B cell (primary cell): ENCODE measurements around the gene STIM1. TPM values are rescaled to one million over a fixed set of nuclear protein-coding genes. Genes with fewer than 3 reads are reported as not detected.

Experiments
- ATAC-seq: fragments of 200-7000 bp; cut with Tn5 transposase; one replicate; pipeline ENCODE4 v1.10.0; 2021; ENCODE audit warnings: low read depth, mild to moderate bottlenecking, moderate number of reproducible peaks, moderate library complexity
- CTCF ChIA-PET: fragments of 350-600 bp; sonication (Branson Sonifier 250); formaldehyde crosslinking; loops from one replicate; lab custom pipeline; 2021; ENCODE audit warnings: antibody characterized with exemption, inconsistent platforms; lab: Charles Lee
- POLR2A ChIA-PET: fragments of 350-600 bp; sonication (Branson Sonifier 250); formaldehyde crosslinking; loops from one replicate; lab custom pipeline; 2021; ENCODE audit warnings: antibody characterized with exemption; lab: Charles Lee
- DNase-seq: peaks from one replicate; pipeline ENCODE4 v3.0.0; 2013
- H2AFZ ChIP-seq: 2 replicates; pipeline ENCODE4 v1.6.1; 2012; ENCODE audit warnings: mild to moderate bottlenecking, low read depth, low read length; ENCODE audit not compliant: insufficient read depth, poor library complexity, severe bottlenecking
- H3K27ac ChIP-seq, 2 donors: 1 replicate in 1 of 2; 2 replicates in 1 of 2; pipeline ENCODE4 v1.5.1; 2012 to 2013; ENCODE audit warnings: low read length in 2 of 2, mild to moderate bottlenecking in 2 of 2, moderate library complexity in 1 of 2
- H3K27me3 ChIP-seq, 4 experiments: fragments of 200-600 bp in 1 of 4; sonication (generic) in 1 of 4; replicated peaks in 1 of 4; 1 replicate in 2 of 4; 2 replicates in 2 of 4; pipeline versions ENCODE4 v1.6.1 to v1.7.0; 2013 to 2016; ENCODE audit warnings: low read length in 3 of 4, mild to moderate bottlenecking in 2 of 4, mixed read lengths in 1 of 4, moderate library complexity in 1 of 4; ENCODE audit not compliant: insufficient read depth in 4 of 4, control insufficient read depth in 3 of 4; ENCODE audit errors: control extremely low read depth in 1 of 4
- H3K36me3 ChIP-seq, 2 experiments: replicated peaks in 1 of 2; 1 replicate in 1 of 2; 2 replicates in 1 of 2; pipeline versions ENCODE4 v1.6.1 to v1.7.1; 2013; ENCODE audit warnings: low read length in 1 of 2; ENCODE audit not compliant: insufficient read depth in 2 of 2, control insufficient read depth in 1 of 2; ENCODE audit errors: control extremely low read depth in 1 of 2, extremely low read depth in 1 of 2
- H3K4me1 ChIP-seq, 2 donors: fragments of 200-600 bp in 1 of 2; sonication (generic) in 1 of 2; 1 replicate in 1 of 2; 2 replicates in 1 of 2; pipeline versions ENCODE4 v1.5.1 to v1.6.1; 2013 to 2017; ENCODE audit warnings: low read length in 2 of 2; ENCODE audit not compliant: control insufficient read depth in 2 of 2, insufficient read depth in 2 of 2
- H3K4me2 ChIP-seq: replicated peaks from 2 replicates; pipeline ENCODE3; 2012; ENCODE audit warnings: mild to moderate bottlenecking, low read depth, low read length; ENCODE audit not compliant: poor library complexity, severe bottlenecking
- H3K4me3 ChIP-seq, 5 experiments: fragments of 200-600 bp in 1 of 5; sonication (generic) in 1 of 5; 1 replicate in 3 of 5; 2 replicates in 2 of 5; pipeline versions ENCODE4 v1.5.1 to v1.7.0; 2011 to 2016; ENCODE audit warnings: low read length in 4 of 5, mild to moderate bottlenecking in 4 of 5, low read depth in 2 of 5, control low read depth in 1 of 5, moderate library complexity in 1 of 5; ENCODE audit not compliant: insufficient read depth in 1 of 5; ENCODE audit errors: control extremely low read depth in 1 of 5, extremely low read depth in 1 of 5
- H3K79me2 ChIP-seq: fragments of 200-600 bp; sonication (generic); one replicate; pipeline ENCODE4 v1.6.0; 2016; ENCODE audit warnings: low read length; ENCODE audit not compliant: control insufficient read depth, insufficient read depth
- H3K9ac ChIP-seq: fragments of 200-600 bp; sonication (generic); 2 replicates; pipeline ENCODE4 v1.6.1; 2017; ENCODE audit warnings: mild to moderate bottlenecking, low read length, moderate library complexity
- H3K9me3 ChIP-seq, 3 donors: one replicate each; pipeline versions ENCODE4 v1.6.1 to v1.7.1; 2013; ENCODE audit warnings: low read length in 2 of 3; ENCODE audit not compliant: control insufficient read depth in 2 of 3, insufficient read depth in 1 of 3; ENCODE audit errors: control extremely low read depth in 1 of 3
- H4K20me1 ChIP-seq: 2 replicates; pipeline ENCODE4 v1.6.0; 2012; ENCODE audit warnings: mild to moderate bottlenecking, low read length; ENCODE audit not compliant: insufficient read depth, control insufficient read depth, poor library complexity, severe bottlenecking
- H3K27ac Mint-ChIP-seq: one replicate; pipeline ENCODE4 v1.8.0; 2021; ENCODE audit warnings: mixed read lengths
- H3K27me3 Mint-ChIP-seq: one replicate; pipeline ENCODE4 v1.8.0; 2021; ENCODE audit warnings: mixed read lengths
- H3K4me1 Mint-ChIP-seq: one replicate; pipeline ENCODE4 v1.8.0; 2021; ENCODE audit warnings: mixed read lengths
- H3K4me3 Mint-ChIP-seq: one replicate; pipeline ENCODE4 v1.8.0; 2021; ENCODE audit warnings: mixed read lengths
- H3K9me3 Mint-ChIP-seq: one replicate; pipeline ENCODE4 v1.8.0; 2022; ENCODE audit warnings: mixed read lengths; ENCODE audit not compliant: insufficient read depth
- EZH2 ChIP-seq: IDR thresholded peaks from 2 replicates; pipeline ENCODE4 v1.6.1; 2012; ENCODE audit warnings: borderline replicate concordance, low read depth, mild to moderate bottlenecking, moderate library complexity, low read length; ENCODE audit not compliant: insufficient read depth, poor library complexity, severe bottlenecking
- WGBS: methylation state at CpG from one replicate; pipeline ENCODE4 v1.1.5; 2013; ENCODE audit warnings: missing lambda C conversion rate; ENCODE audit not compliant: insufficient coverage; 5-methylcytosine and 5-hydroxymethylcytosine counted together
- intact Hi-C: fragments of 100-400 bp; cut with micrococcal nuclease; formaldehyde crosslinking; loops from one replicate; pipeline ENCODE4 v1.10.0; 2022
- polyA plus RNA-seq: library from polyadenylated mRNA; depleted of rRNA; stranded (reverse); fragments of >200 nt; gene quantifications from 2 replicates; pipeline ENCODE4 v1.2.3, GENCODE V29; 2012
- total RNA-seq, 2 donors: library from RNA; stranded (reverse); fragments of 120-200 nt in 1 of 2; gene quantifications; 1 replicate in 1 of 2; 2 replicates in 1 of 2; pipeline versions ENCODE4 v1.2.3 to v1.2.4, GENCODE V29; 2013 to 2022
- TF ChIP-seq, protein P1 (sequence below): fragments of 200-600 bp; IDR thresholded peaks from one replicate; pipeline ENCODE4 v1.8.0; 2022; ENCODE audit warnings: antibody characterized with exemption, mild to moderate bottlenecking

Gene STIM1
- total and polyA plus RNA-seq, 2 donors (not counting 1 experiment from before 2014, with no cell fraction given) = 59.4 to 76.7 TPM

DNA sequence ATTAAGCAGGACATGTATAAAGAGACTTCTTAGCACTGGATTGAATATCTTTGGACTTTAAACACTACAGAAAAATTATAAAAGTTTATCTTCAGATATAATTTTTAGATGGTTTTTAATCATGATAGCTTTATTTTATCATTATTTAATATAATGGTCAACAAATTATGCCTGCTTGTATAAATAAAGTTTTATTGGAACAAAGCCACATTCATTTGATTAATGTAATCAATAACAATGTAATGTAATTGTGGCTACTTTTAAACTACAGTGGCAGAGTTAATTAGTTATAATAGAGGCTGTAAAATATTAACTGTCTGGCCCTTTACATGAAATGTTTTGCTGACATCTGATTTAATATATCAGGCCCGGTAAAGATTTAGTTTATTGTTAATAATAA lies 70.0 kb downstream of the STIM1 start:
- H3K27ac ChIP-seq = no peak overlapping the region
- no peaks in the 10 kb centered on the region for H3K27me3 ChIP-seq
- Mint-ChIP-seq H3K27ac (no peak overlapping the region), H3K9me3 (peaks cover under 1% of the 10 kb centered on the region), H3K4me1 (peaks cover 52% of the 10 kb centered on the region), H3K27me3 (no peaks in the 10 kb centered on the region), H3K4me3 (no peak overlapping the region)
- peaks cover 32 to 33% of the 10 kb centered on the region in 2 donors for H3K4me1 ChIP-seq
- H3K9me3 ChIP-seq = peaks cover 0 to 4% (median 2%) of the 10 kb centered on the region in 3 donors
- ChIA-PET CTCF (interaction anchor here (1.2 to 3.5 kb wide), 5 partner anchors 13 to 148 kb away, joined by 4 to 33 read pairs (median 4); partner anchors contain the start of genes RHOG and STIM1), POLR2A (interaction anchor here (0.7 kb wide), 1 partner anchor 172 kb away, joined by 3 read pairs; no protein-coding TSS in a partner anchor)
- TF ChIP-seq EZH2 = no peak
- TF ChIP-seq, protein P1, sequence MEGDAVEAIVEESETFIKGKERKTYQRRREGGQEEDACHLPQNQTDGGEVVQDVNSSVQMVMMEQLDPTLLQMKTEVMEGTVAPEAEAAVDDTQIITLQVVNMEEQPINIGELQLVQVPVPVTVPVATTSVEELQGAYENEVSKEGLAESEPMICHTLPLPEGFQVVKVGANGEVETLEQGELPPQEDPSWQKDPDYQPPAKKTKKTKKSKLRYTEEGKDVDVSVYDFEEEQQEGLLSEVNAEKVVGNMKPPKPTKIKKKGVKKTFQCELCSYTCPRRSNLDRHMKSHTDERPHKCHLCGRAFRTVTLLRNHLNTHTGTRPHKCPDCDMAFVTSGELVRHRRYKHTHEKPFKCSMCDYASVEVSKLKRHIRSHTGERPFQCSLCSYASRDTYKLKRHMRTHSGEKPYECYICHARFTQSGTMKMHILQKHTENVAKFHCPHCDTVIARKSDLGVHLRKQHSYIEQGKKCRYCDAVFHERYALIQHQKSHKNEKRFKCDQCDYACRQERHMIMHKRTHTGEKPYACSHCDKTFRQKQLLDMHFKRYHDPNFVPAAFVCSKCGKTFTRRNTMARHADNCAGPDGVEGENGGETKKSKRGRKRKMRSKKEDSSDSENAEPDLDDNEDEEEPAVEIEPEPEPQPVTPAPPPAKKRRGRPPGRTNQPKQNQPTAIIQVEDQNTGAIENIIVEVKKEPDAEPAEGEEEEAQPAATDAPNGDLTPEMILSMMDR = no peak
- no peak overlapping the region for H3K4me3 ChIP-seq
- H2AFZ ChIP-seq = no peak overlapping the region
- no peak overlapping the region for H3K9ac ChIP-seq
- H4K20me1 ChIP-seq = peaks cover 19% of the 10 kb centered on the region
- no CpG with 5 or more reads among the region's 1 CpG for WGBS
- ATAC-seq (no peak), DNase-seq (no peak)
- no peak overlapping the region for H3K4me2 ChIP-seq
- peaks cover 1 to 20% of the 10 kb centered on the region in 2 experiments for H3K36me3 ChIP-seq
- intact Hi-C loops = loop anchor here (5.0 kb wide), 1 partner anchor 68 kb away; the partner anchor contains the start of gene STIM1
- peaks cover 79% of the 10 kb centered on the region for H3K79me2 ChIP-seq

DNA sequence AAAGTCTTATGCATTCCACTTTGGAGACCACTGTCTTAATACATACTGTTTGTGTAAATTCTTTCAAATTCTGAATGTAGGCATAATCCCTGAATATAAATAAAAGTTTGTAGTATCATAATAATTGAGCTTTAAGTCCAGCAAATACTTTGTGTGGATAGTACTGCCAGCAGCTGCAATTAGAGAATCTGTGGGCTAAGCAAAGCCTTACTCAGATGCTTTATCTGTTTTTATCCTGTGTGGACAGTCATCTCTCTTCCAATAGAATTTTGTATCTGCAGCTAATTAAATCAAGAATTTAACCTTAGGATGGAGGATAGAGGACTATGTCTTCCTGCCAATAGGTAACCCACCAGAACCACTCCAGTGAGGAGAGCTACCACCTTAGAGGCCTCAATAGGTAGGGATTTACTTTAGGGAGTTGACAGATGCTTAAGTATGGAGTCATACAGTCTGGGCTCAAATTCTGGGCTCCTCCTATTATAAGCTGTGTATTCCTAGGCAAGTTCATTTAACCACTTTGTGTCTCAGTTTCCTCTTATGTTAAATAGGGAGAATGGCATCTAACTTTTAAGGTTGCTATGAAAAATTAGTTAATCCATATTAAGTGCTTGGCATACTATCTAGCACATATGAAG lies 71.1 kb downstream of the STIM1 start:
- intact Hi-C loops = loop anchor here (5.0 kb wide), 1 partner anchor 69 kb away; the partner anchor contains the start of gene STIM1
- POLR2A ChIA-PET = interaction anchor here (1.1 kb wide), 1 partner anchor 23 kb away, joined by 3 read pairs; no protein-coding TSS in a partner anchor
- no peak overlapping the region for H2AFZ ChIP-seq

More for the DNA sequence above, 71.1 kb downstream of the STIM1 start:
- H3K27ac Mint-ChIP-seq = peak overlapping the region; percentile 42
- CTCF ChIA-PET = interaction anchor here (0.7 to 3.5 kb wide), 14 partner anchors 10 to 147 kb away, joined by 3 to 33 read pairs (median 4); partner anchors contain the start of gene STIM1
- no peak overlapping the region for H3K4me3 Mint-ChIP-seq
- Histone ChIP-seq H3K36me3 (peaks cover 1 to 20% of the 10 kb centered on the region in 2 experiments), H3K4me1 (peaks cover 30 to 33% of the 10 kb centered on the region in 2 donors), H3K27ac (peak overlapping the region in 1 of 2 donors; percentile 68), H3K4me2 (peak overlapping the region; percentile 61), H3K9ac (no peak overlapping the region), H3K27me3 (no peaks in the 10 kb centered on the region), H3K4me3 (no peak overlapping the region), H3K79me2 (peaks cover 79% of the 10 kb centered on the region), H4K20me1 (peaks cover 30% of the 10 kb centered on the region), H3K9me3 (peaks cover 0 to 4% (median 2%) of the 10 kb centered on the region in 3 donors)
- DNase-seq (no peak), ATAC-seq (no peak)
- H3K4me1 Mint-ChIP-seq = peaks cover 49% of the 10 kb centered on the region
- H3K27me3 Mint-ChIP-seq = no peaks in the 10 kb centered on the region
- TF ChIP-seq, protein P1 = no peak
- TF ChIP-seq EZH2 = no peak
- no peaks in the 10 kb centered on the region for H3K9me3 Mint-ChIP-seq
